AG04450 (cell line): Measurements from ENCODE around the gene COX20. TPM values are rescaled to one million over a fixed set of nuclear protein-coding genes. Genes with fewer than 3 reads are reported as not detected.

Experiments used
- CTCF ChIA-PET: fragments of 300-600, 350-600 bp; formaldehyde crosslinking; extraction: SDS; loops from one replicate; lab custom pipeline; 2022; ENCODE audit warnings: antibody characterized with exemption, inconsistent platforms; lab: Charles Lee
- POLR2A ChIA-PET: fragments of 350-600 bp; formaldehyde crosslinking; extraction: SDS; loops from one replicate; lab custom pipeline; 2021; ENCODE audit warnings: antibody characterized with exemption, inconsistent platforms; lab: Yijun Ruan, JAX
- DNase-seq: peaks from one replicate; pipeline ENCODE4 v3.0.0-alpha.2; 2011; ENCODE audit warnings: low read depth, low spot score
- H3K27ac ChIP-seq: one replicate; pipeline ENCODE4 v1.5.1; 2012; ENCODE audit warnings: low read depth, low read length, control low read depth
- H3K27me3 ChIP-seq: one replicate; pipeline ENCODE4 v1.6.0; 2012; ENCODE audit warnings: low read length; ENCODE audit not compliant: control insufficient read depth, insufficient read depth
- H3K4me3 ChIP-seq: 2 replicates; pipeline ENCODE4 v1.5.1; 2011; ENCODE audit warnings: mild to moderate bottlenecking, low read depth, low read length, control low read depth
- H3K9me3 ChIP-seq: 2 replicates; pipeline ENCODE4 v1.5.1; 2012; ENCODE audit warnings: low read length; ENCODE audit not compliant: control insufficient read depth, insufficient read depth
- CTCF ChIP-seq: IDR thresholded peaks from 2 replicates; pipeline ENCODE4 v1.5.1; 2011; ENCODE audit warnings: low read depth, low read length, control low read depth, inconsistent platforms
- polyA plus RNA-seq: library from polyadenylated mRNA; depleted of rRNA; stranded (reverse); fragments of >200 nt; gene quantifications from 2 replicates; pipeline ENCODE4 v1.2.3, GENCODE V29; 2011

Gene COX20
- polyA plus RNA-seq, 1 experiment, result 45.8 TPM

GRCh38 chr1:244863491-244864252, 28.2 kb downstream of the COX20 start:
- Histone ChIP-seq H3K9me3 (no peaks in the 10 kb centered on the region; the same call in 1 of the 2 replicates), H3K4me3 (peak overlapping the region; percentile 88), H3K27me3 (no peaks in the 10 kb centered on the region), H3K27ac (peak overlapping the region; percentile 93)
- DNase-seq, result no peak
- CTCF ChIA-PET, result interaction anchor here (0.7 to 7.5 kb wide), 5 partner anchors 8 to 179 kb away, joined by 3 to 65 read pairs (median 4); no protein-coding TSS in a partner anchor
- POLR2A ChIA-PET, result interaction anchor here (1.7 to 4.3 kb wide), 5 partner anchors 27 to 179 kb away, joined by 4 to 42 read pairs (median 8); partner anchors contain the start of gene COX20
- TF ChIP-seq CTCF, result no peak

- CTCF ChIA-PET, result interaction anchor here (0.7 to 7.5 kb wide), 4 partner anchors 9 to 179 kb away, joined by 3 to 65 read pairs (median 6); no protein-coding TSS in a partner anchor
- no peaks in the 10 kb centered on the region; the same call in 1 of the 2 replicates for H3K9me3 ChIP-seq
These were observed 29.0 kb downstream of the COX20 start, which contains the start of gene HNRNPU for GRCh38 chr1:244864253-244865027. HNRNPU (minus strand) TSS chr1:244864543; CDS start chr1:244864307, 236 bp downstream.

GRCh38 chr1:244865028-244865371, 29.5 kb downstream of the COX20 start:
- Histone ChIP-seq H3K27me3 (no peaks in the 10 kb centered on the region), H3K4me3 (peak overlapping the region; percentile 58), H3K9me3 (no peaks in the 10 kb centered on the region; the same call in 1 of the 2 replicates), H3K27ac (peak overlapping the region; percentile 93)
- no peak for TF ChIP-seq CTCF
- POLR2A ChIA-PET, result interaction anchor here (1.9 to 4.3 kb wide), 2 partner anchors 30 to 105 kb away, joined by 7 to 42 read pairs; a partner anchor contains a TSS
- no peak for DNase-seq
- CTCF ChIA-PET, result interaction anchor here (7.5 kb wide), 1 partner anchor 178 kb away, joined by 65 read pairs; no protein-coding TSS in a partner anchor

More at GRCh38 chr1:244864253-244865027, 29.0 kb downstream of the COX20 start, which contains the start of gene HNRNPU:
- peak; percentile 94 for DNase-seq
- peak; percentile 42; the same call in 1 of the 2 replicates for TF ChIP-seq CTCF
- H3K27me3 ChIP-seq, result no peaks in the 10 kb centered on the region
- peak within 1 kb of the TSS; percentile 88 for H3K4me3 ChIP-seq
- POLR2A ChIA-PET, result interaction anchor here (1.7 to 4.3 kb wide), 5 partner anchors 28 to 178 kb away, joined by 4 to 42 read pairs (median 8); partner anchors contain the start of gene COX20
- H3K27ac ChIP-seq, result peak within 1 kb of the TSS; percentile 93

GRCh38 chr1:244865820-244866219, 30.4 kb downstream of the COX20 start:
- Histone ChIP-seq H3K9me3 (no peaks in the 10 kb centered on the region; the same call in 1 of the 2 replicates), H3K27ac (no peak overlapping the region), H3K27me3 (no peaks in the 10 kb centered on the region), H3K4me3 (no peak overlapping the region)
- POLR2A ChIA-PET, result interaction anchor here (4.3 kb wide), 1 partner anchor 104 kb away, joined by 42 read pairs; a partner anchor contains a TSS
- CTCF ChIA-PET, result interaction anchor here (1.2 kb wide), 2 partner anchors 105 to 177 kb away, joined by 3 to 4 read pairs; no protein-coding TSS in a partner anchor
- no peak for DNase-seq
- no peak for TF ChIP-seq CTCF
